ENCODE results near the gene SCMH1.
"Not testable (repeated sequence)": the region's sequence is repeated elsewhere in the genome, so short reads cannot be mapped to it uniquely, and the experiment has no call there.

GRCh38 chr1:41134325-41134724, 107.8 kb downstream of the SCMH1 start:
- TF ChIP-seq POLR2A, CTCF (IDR thresholded peaks at IDR 0.05): not testable (repeated sequence)

Data from uterus (tissue), 2 donors.